ENCODE data around the gene NLN. TPM values are rescaled to one million over a fixed set of nuclear protein-coding genes. Genes with fewer than 3 reads are reported as not detected.
"Not testable (repeated sequence)": the region's sequence is repeated elsewhere in the genome, so short reads cannot be mapped to it uniquely, and the experiment has no call there.

NLN gene
- total and polyA plus RNA-seq, 9 donors: 10.2 to 19.6 (median 17.0) TPM

DNA sequence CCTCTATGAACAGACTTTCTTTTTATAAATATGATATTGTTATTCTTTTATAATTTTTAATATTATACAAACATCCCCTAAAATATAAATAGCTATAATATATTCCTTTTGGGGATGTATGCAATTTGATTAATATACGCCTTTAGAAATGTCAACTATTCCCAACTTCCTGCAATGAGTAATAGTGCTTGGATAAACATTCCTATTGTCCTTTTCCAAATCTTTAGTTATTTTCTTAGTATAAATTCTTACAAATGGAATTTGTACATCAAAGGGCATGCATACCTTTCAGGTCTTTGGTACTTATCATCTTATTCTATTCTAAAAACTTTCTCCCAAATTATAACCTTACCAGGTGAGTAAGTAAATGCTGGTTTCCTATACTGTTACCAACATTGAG is 6.2 kb downstream of the NLN start:
- H3K9me3 ChIP-seq (replicated peaks; ENCODE audit: control insufficient read depth, low read depth, low read length): no peaks in the 10 kb centered on the region
- no peak overlapping the region for H3K4me3 ChIP-seq (ENCODE audit: low read length)
- H3K27me3 ChIP-seq (ENCODE audit: control insufficient read depth, insufficient read depth, low read length): no peaks in the 10 kb centered on the region
- DNase-seq: no peak
- WGBS (ENCODE audit: insufficient coverage): no CpG with 5 or more reads among the region's 1 CpG
- H3K4me1 ChIP-seq (ENCODE audit: control insufficient read depth, insufficient read depth, low read length): peaks cover 4% of the 10 kb centered on the region
- H3K27ac ChIP-seq (ENCODE audit: low read length): no peak overlapping the region
- H3K36me3 ChIP-seq (ENCODE audit: control insufficient read depth, insufficient read depth, low read length): no peaks in the 10 kb centered on the region

DNA sequence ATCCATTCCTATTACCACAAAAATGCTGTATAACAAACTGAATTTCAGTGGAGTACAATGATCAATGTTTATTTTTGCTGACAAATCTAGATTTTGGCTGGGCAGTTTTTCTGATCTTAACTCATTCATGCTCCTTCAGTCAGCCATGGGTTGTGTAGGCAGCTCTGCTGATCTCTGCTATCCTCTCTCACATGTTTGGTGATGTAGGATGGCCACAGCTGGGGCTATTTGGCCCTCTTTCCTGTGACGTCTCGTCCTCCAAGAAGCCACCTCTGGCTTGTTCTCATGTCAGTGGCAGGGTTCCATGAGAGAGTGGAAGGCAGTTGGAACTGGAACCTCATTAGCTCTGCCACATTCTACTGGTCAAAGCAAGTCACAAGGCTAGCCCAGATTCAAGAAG is 8.9 kb downstream of the NLN start:
- Histone ChIP-seq H3K27ac (ENCODE audit: low read length) (no peak overlapping the region), H3K27me3 (ENCODE audit: control insufficient read depth, insufficient read depth, low read length) (no peaks in the 10 kb centered on the region), H3K36me3 (ENCODE audit: control insufficient read depth, insufficient read depth, low read length) (no peaks in the 10 kb centered on the region), H3K4me3 (ENCODE audit: low read length) (no peak overlapping the region), H3K9me3 (replicated peaks; ENCODE audit: control insufficient read depth, low read depth, low read length) (no peaks in the 10 kb centered on the region), H3K4me1 (ENCODE audit: control insufficient read depth, insufficient read depth, low read length) (peaks cover 3% of the 10 kb centered on the region)
- 80% methylated on average over 1 of the region's 2 CpGs for WGBS (ENCODE audit: insufficient coverage)
- peak; percentile 14 for DNase-seq

DNA sequence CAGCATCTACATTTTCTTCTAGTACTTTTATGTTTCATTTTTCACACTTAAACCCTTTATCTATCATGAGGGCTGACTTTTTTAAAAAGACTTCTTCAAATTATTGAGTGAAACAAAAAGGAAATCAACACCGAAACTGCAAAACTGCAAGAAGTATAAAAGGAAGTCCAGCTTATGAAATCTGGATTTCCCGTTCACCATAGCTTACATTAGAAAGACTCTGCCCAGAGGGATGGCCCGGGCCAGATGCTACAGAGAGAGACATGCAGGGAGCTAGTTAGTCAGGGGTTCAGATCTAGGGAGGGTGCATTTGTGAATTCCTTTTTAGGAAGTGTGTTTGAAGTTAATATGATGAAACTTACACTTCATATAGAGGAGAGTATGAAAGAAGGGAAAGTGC is 10.0 kb downstream of the NLN start:
- H3K27ac ChIP-seq (ENCODE audit: low read length); H3K4me3 ChIP-seq (ENCODE audit: low read length); H3K9me3 ChIP-seq (replicated peaks; ENCODE audit: control insufficient read depth, low read depth, low read length); H3K4me1 ChIP-seq (ENCODE audit: control insufficient read depth, insufficient read depth, low read length); H3K27me3 ChIP-seq (ENCODE audit: control insufficient read depth, insufficient read depth, low read length); H3K36me3 ChIP-seq (ENCODE audit: control insufficient read depth, insufficient read depth, low read length): not testable (repeated sequence)
- no CpG with 5 or more reads among the region's 3 CpGs for WGBS (ENCODE audit: insufficient coverage)
- peak; percentile 65 for DNase-seq

DNA sequence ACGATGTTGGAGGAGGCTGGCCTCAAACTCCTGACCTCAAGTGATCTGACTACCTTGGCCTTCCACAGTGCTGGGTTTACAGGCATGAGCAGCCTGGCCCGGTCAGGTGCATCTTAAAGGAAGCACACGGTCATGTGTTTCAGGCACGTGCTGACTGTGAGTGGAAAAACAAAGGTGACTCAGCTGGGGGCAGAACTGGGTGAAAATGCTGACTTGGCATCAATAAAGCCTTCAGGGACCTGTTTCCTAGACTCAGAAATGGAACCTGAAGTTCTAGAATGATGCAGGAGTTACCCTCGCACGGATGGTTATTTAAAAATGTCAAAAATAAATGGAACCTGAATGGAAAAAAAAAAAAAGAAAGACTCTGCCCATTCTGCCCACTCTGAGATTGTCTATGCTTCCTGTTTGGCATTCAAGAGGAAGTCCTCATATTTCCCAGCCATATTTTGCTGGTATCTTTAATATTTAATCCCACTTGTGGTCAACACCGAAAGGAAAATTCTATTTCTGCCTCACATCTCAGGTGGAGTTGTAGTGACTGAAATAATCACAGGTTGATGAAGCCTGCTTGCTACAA is 12.3 kb downstream of the NLN start:
- not testable (repeated sequence) for H3K27me3 ChIP-seq (ENCODE audit: control insufficient read depth, insufficient read depth, low read length); H3K9me3 ChIP-seq (replicated peaks; ENCODE audit: control insufficient read depth, low read depth, low read length); H3K4me1 ChIP-seq (ENCODE audit: control insufficient read depth, insufficient read depth, low read length); H3K36me3 ChIP-seq (ENCODE audit: control insufficient read depth, insufficient read depth, low read length); DNase-seq; H3K27ac ChIP-seq (ENCODE audit: low read length); H3K4me3 ChIP-seq (ENCODE audit: low read length)
- WGBS (ENCODE audit: insufficient coverage): 73% methylated on average over 4 of the region's 7 CpGs

DNA sequence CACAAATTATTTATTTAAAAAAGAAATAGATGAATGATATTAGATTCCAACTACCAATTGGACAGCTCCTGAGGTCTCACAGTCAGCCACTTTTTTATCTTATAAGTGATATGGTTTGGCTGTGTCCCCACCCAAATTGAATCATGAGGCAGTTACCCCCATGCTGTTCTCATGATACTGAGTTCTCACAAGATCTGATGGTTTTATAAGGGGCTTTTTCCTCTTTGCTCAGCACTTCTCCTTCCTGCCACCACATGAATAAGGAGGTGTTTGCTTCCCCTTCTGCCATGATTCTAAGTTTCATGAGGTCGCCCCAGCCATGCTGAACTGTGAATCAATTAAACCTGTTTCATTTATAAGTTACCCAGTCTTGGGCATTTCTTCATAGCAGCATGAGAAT is 12.9 kb downstream of the NLN start:
- Histone ChIP-seq H3K4me3 (ENCODE audit: low read length) (no peak overlapping the region), H3K27ac (ENCODE audit: low read length) (no peak overlapping the region)
- no CpG with 5 or more reads among the region's 1 CpG for WGBS (ENCODE audit: insufficient coverage)

DNA sequence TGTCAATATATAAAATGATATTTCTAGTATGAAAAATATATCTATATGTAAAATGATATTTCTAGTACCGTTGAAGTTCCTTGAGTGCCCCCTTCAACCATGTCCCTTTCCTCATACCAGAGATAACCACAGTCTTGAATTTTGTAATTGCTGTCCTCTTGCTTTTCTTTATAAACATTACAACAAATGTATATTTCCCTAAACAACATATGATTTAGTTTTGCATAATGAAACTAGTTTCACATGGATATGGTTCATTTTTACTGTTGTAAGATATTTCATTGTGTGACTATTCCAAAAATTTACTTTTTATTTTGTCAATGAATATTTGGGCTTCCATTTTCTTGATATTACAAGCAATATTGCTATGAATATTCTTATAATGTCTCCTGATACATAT is 14.0 kb downstream of the NLN start:
- Histone ChIP-seq H3K4me3 (ENCODE audit: low read length) (no peak overlapping the region), H3K36me3 (ENCODE audit: control insufficient read depth, insufficient read depth, low read length) (no peaks in the 10 kb centered on the region), H3K4me1 (ENCODE audit: control insufficient read depth, insufficient read depth, low read length) (peaks cover 1% of the 10 kb centered on the region), H3K27me3 (ENCODE audit: control insufficient read depth, insufficient read depth, low read length) (no peaks in the 10 kb centered on the region), H3K27ac (ENCODE audit: low read length) (no peak overlapping the region), H3K9me3 (replicated peaks; ENCODE audit: control insufficient read depth, low read depth, low read length) (no peaks in the 10 kb centered on the region)
- WGBS (ENCODE audit: insufficient coverage): no CpG with 5 or more reads among the region's 1 CpG
- DNase-seq: no peak

More for the DNA sequence above, 12.9 kb downstream of the NLN start:
- peak; percentile 11 for DNase-seq
- Histone ChIP-seq H3K27me3 (ENCODE audit: control insufficient read depth, insufficient read depth, low read length) (no peaks in the 10 kb centered on the region), H3K36me3 (ENCODE audit: control insufficient read depth, insufficient read depth, low read length) (no peaks in the 10 kb centered on the region), H3K9me3 (replicated peaks; ENCODE audit: control insufficient read depth, low read depth, low read length) (no peaks in the 10 kb centered on the region), H3K4me1 (ENCODE audit: control insufficient read depth, insufficient read depth, low read length) (peaks cover 3% of the 10 kb centered on the region)

DNA sequence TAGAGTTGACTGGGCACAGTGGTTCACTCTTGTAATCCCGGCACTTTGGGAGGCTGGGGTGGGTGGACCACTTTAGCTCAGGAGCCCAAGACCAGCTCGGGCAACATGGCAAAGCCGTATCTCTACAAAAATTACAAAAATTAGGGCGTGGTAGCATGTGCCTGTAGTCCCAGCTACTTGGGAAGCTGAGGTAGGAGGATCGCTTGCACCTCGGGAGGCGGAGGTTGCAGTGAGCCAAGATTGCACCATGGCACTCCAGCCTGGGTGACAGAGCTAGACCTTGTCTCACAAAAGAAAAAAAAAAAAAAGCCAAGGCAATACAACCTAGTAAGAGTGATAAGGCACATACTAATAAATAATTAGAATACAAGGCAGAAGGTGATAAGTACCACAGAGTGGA is 15.8 kb downstream of the NLN start:
- H3K9me3 ChIP-seq (replicated peaks; ENCODE audit: control insufficient read depth, low read depth, low read length): no peaks in the 10 kb centered on the region
- H3K27me3 ChIP-seq (ENCODE audit: control insufficient read depth, insufficient read depth, low read length): no peaks in the 10 kb centered on the region
- no peak overlapping the region for H3K27ac ChIP-seq (ENCODE audit: low read length)
- no CpG with 5 or more reads among the region's 7 CpGs for WGBS (ENCODE audit: insufficient coverage)
- no peak for DNase-seq
- H3K4me3 ChIP-seq (ENCODE audit: low read length): no peak overlapping the region
- H3K4me1 ChIP-seq (ENCODE audit: control insufficient read depth, insufficient read depth, low read length): no peaks in the 10 kb centered on the region
- no peaks in the 10 kb centered on the region for H3K36me3 ChIP-seq (ENCODE audit: control insufficient read depth, insufficient read depth, low read length)

DNA sequence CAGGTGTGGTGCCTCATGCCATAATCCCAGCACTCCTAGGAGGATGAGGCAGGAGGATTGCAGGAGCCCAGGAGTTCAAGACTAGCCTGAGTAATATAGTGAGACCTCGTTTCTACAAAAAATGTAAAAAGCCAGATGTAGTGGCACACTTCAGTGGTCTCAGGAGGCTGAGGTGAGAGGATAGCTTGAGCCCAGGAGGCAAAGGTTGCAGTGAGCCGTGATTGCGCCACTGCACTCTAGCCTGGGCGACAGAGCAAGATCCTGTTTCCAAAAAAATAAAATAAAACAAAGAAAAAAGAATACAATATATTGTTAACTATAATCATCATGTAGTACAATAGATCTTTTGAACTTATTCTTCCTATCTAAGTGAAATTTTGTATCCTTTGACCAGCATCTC is 16.3 kb downstream of the NLN start:
- Histone ChIP-seq H3K27ac (ENCODE audit: low read length) (no peak overlapping the region), H3K4me3 (ENCODE audit: low read length) (no peak overlapping the region), H3K4me1 (ENCODE audit: control insufficient read depth, insufficient read depth, low read length) (no peaks in the 10 kb centered on the region), H3K36me3 (ENCODE audit: control insufficient read depth, insufficient read depth, low read length) (no peaks in the 10 kb centered on the region), H3K9me3 (replicated peaks; ENCODE audit: control insufficient read depth, low read depth, low read length) (no peaks in the 10 kb centered on the region), H3K27me3 (ENCODE audit: control insufficient read depth, insufficient read depth, low read length) (no peaks in the 10 kb centered on the region)
- WGBS (ENCODE audit: insufficient coverage): no CpG with 5 or more reads among the region's 4 CpGs
- DNase-seq: no peak

DNA sequence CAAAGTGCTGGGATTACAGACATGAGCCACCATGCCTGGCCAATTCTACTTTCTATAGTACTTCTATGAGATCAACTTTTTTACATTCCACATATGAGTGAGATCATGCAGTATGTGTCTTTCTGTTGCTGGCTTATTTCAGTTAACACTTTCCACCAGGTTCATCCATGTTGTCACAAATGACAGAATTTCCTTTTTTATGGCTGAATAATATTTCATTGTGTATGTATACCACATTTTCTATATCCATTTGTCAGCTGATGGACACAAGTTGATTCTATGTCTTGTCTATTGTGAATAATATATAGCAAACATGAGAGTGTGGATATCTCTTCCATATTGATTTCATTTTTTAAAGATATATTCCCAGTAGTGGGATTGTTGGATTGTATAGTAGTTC is 17.2 kb downstream of the NLN start:
- Histone ChIP-seq H3K27me3 (ENCODE audit: control insufficient read depth, insufficient read depth, low read length) (no peaks in the 10 kb centered on the region), H3K27ac (ENCODE audit: low read length) (no peak overlapping the region), H3K4me3 (ENCODE audit: low read length) (no peak overlapping the region), H3K4me1 (ENCODE audit: control insufficient read depth, insufficient read depth, low read length) (no peaks in the 10 kb centered on the region), H3K9me3 (replicated peaks; ENCODE audit: control insufficient read depth, low read depth, low read length) (no peaks in the 10 kb centered on the region), H3K36me3 (ENCODE audit: control insufficient read depth, insufficient read depth, low read length) (no peaks in the 10 kb centered on the region)
- no peak for DNase-seq

DNA sequence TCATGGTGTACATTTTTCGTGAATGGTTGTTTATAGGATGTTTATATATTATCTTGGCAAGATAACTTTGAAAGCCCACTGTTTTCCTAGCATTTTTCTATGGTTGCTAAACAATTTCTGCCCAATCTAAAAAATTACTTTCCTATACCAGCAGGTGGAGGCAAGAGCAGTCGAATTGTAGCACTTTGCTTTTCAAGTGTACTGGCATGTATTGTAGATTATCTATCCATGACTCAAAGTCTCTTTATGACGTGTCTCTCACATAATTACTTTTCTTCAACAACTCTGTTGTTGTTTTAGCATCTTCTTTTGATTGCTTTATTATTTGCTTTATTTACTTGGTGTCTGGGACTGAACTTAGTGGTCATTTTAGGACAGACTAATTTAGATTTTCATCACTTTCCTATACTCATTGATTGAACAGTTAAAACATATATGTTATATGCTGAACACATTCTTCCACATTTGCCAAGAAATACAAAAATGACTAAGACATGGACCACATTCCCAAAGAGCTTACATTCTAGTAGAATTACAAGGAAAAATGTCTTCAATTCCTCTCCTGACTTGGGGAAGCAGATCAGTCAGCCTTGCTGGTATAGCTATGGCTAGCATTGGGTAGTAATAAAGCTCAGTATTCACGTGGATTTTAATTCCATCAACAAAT is 20.7 kb downstream of the NLN start:
- H3K27me3 ChIP-seq (ENCODE audit: control insufficient read depth, insufficient read depth, low read length): no peaks in the 10 kb centered on the region
- H3K9me3 ChIP-seq (replicated peaks; ENCODE audit: control insufficient read depth, low read depth, low read length): no peaks in the 10 kb centered on the region
- H3K27ac ChIP-seq (ENCODE audit: low read length): no peak overlapping the region
- no CpG with 5 or more reads among the region's 4 CpGs for WGBS (ENCODE audit: insufficient coverage)
- DNase-seq: peak; percentile 63
- no peaks in the 10 kb centered on the region for H3K36me3 ChIP-seq (ENCODE audit: control insufficient read depth, insufficient read depth, low read length)
- H3K4me1 ChIP-seq (ENCODE audit: control insufficient read depth, insufficient read depth, low read length): no peaks in the 10 kb centered on the region
- no peak overlapping the region for H3K4me3 ChIP-seq (ENCODE audit: low read length)

Data from muscle of leg (tissue), 11 donors.